GM19328 (cell line): ENCODE measurements around the gene ECE2.

ENCODE experiments used
- ATAC-seq: cut with Tn5 transposase; IDR thresholded peaks from one replicate; pipeline ENCODE4 v1.9.1; 2021; ENCODE audit warnings: mild to moderate bottlenecking, moderate library complexity; ENCODE audit not compliant: unreplicated experiment

ECE2 gene

DNA sequence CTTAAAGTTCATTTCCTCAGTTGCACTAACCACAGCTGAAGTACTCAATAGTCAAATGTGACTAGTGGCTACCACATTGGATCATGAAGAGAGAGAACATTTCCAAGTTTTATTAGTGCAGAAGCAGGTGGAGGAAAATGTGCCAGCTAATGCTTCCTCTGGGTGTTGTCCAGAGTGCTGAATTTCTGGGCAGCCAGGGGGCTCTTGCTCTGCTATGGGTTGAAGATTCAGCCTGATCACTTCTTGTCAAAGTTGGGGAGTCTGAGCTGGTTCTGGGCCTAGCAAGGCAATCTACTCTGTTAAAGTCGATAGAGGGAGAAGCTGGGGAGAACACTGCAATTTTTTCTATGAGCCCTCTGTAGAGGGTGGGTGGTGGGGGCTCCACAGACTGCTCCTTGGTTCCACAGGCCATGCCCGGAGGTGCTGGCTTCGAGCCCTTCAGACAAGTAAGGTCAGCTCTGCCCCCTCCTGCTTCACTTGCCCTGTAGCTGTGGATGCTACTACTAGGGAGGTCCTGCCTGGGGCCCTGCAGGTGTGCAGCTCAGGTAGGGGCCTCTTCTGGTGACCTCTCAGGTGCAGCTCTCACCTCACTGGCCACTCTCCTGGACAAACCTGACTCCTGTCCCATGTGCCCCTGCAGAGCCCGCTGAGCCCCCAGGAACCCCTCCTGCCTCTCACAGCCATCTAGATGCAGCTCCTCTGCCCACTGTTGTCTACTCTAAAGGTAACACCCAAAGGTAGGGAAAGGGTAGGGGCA, 35.3 kb upstream of the ECE2 start:
- no peak for ATAC-seq

DNA sequence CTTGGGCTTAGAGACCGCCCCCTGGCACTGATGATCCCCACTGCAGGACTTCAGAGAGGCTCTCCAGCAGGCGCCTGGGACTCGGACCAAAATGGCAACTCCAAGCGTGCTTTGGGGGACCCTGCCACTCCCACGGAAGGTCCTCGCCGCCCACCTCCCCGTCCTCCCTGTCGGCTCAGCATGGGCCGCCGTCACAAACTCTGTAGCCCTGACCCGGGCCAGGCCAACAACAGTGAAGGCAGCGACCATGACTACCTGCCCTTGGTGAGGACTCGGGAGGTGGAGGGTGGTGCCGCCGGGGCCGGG, 34.7 kb upstream of the ECE2 start:
- no peak for ATAC-seq

DNA sequence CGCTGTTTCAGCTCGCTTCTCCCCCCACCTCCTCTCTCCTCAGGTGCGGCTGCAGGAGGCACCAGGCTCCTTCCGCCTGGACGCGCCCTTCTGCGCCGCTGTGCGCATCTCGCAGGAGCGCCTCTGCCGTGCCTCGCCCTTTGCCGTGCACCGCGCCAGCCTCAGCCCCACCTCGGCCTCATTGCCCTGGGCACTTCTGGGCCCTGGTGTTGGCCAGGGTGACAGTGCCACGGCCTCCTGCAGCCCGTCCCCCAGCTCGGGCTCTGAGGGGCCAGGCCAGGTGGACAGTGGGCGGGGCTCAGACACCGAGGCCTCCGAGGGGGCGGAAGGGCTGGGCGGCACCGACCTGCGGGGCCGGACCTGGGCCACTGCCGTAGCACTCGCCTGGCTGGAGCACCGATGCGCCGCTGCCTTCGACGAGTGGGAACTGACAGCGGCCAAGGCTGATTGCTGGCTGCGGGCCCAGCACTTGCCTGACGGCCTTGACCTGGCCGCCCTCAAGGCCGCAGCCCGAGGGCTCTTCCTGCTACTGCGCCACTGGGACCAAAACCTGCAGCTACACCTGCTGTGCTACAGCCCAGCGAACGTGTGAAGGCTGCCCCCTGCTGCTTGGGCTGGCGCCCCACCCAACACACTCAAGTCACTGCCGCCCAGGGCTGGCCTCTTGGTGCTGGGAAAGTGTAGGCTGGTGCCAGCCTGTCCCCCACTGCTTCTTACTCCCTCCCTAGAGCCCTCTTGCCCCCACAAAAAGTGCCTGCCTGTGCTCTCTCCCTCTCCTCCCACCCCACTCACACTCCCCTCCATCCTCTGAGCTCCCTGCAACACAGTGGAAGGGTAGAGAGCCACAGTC, 34.1 kb upstream of the ECE2 start:
- no peak for ATAC-seq

DNA sequence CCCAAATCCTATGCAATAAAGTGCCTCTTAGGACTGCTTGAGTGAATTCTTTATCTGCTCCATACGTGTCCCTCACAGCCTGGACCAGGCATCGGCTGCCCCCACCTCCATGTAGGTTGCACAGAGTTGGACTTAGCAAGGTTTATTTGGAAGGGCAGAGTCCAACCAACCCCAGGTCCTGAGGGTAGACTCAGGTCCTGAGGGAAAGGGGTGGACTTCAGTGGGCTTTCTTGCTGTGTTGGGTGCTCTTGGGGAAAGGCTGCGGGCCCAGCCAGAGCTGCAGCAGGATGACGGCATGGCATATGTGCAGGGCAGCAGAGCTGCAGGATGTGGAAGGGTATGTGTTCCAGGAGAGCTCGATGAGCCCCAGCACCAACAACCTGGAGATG, 33.5 kb upstream of the ECE2 start:
- no peak for ATAC-seq

DNA sequence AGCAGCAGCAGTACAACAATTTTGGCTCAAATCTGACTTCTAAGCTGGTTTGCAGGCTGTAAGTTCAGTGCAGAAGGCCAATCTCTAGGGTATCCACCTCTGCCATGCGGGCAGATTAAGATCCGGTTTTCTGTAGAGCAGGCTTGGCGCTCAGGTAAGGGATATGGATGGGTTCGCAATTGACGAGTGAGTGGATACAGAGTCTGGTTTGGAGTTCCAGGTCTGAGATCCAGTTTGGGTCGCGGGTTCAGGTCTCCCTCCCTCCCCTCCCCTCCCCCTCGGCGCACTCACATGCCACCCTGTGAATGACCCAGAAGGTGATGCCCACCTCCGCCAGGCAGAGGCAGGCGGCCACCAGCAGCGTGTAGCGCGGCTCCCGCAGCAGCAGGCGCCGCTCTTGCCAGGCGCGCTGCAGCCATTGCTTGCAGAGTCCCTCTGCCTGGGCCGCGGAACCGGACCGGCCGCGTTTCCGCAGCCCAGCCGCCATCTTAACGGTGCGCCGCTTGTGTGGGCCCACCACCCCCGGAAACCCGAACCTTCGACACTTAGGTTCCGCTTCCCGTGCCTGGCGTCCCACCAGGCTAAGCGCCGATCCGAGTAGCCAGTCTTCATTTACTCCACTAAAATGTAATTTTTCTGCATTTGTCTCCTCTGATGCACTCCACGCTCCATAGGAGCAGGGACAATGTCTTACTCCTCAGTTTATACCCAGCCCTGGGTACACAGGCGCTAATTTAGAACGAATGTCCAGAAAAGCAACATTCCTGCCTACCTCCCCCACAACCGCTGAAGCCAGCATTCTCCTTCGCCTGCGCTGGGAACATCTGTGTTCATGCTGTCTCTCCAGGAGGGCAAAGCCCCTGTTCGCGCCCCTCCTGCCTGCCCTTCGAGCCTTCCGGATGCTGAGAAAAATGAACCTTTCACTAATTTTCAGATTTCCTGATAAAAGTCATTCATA, 27.1 kb upstream of the ECE2 start, which contains the start of gene ALG3:
TSS of gene ALG3 (minus strand) at position 509 of the 958 bp plus-strand sequence. CDS start at position 487, 22 bp downstream.
- ATAC-seq: peak; percentile 48

DNA sequence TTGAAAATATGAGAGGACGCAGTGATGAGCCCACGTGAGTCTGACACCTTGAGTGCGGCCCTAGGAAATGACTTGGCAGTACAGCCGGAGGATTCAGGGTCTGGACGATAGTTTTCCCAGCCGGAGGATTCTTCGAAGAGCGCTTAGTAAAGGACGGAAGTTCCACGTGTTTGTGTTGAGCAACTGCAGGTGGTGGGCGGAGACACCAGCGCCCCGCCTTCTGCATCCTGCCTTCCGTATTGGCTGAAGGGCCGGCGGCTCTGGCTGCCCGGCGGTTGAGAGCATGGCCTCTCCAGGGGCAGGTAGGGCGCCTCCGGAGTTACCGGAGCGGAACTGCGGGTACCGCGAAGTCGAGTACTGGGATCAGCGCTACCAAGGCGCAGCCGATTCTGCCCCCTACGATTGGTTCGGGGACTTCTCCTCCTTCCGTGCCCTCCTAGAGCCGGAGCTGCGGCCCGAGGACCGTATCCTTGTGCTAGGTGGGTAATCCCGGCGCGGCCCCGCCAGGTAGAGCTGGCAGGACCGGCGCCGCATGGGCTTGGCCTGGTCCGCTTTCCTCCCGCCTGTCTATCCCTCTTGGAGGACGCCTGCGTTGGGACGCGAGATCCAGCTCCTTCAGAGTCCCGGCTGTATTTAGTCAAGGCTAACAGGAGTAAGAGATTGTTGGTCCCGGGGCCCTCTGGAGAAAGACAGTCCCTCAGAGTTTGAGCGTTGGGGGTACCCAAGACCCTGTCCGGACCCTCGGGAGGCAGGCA, 26.2 kb upstream of the ECE2 start, which contains the start of gene EEF1AKMT4:
TSS of gene EEF1AKMT4 (plus strand) at position 261 of the 755 bp plus-strand sequence. CDS start at position 284, 23 bp downstream.
- peak; percentile 77 for ATAC-seq

DNA sequence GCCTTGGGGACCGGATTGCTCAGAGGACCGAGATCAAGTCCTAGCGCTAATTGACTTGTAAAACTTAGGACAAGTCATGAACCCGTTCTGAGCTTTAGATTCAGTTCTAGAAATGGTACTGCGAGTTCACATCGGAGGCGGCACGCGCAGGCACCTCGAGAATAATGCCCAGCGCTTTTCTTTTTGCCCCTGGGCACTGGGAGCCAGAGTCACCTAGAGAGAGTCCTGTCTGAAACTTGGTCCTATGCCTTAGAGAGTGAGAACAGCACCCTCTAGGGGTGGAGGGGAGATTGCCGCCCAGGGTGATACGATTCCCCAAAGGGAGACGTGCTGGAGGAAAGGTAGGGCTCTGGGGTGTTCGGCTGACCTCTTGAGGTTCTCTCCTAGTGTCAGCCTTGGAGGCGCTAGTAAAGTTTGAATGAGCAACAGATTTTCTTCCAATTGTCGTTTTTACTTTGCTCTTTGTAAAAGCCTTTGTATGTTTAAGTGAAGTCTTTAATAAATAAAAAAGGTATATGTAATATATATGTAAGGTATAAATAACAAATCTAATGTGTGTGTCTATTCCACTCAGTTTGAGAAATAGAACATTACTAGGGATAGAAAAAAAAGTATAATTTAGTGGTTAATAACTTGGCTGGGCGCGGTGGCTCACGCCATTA, 25.5 kb upstream of the ECE2 start:
- peak; percentile 52 for ATAC-seq

DNA sequence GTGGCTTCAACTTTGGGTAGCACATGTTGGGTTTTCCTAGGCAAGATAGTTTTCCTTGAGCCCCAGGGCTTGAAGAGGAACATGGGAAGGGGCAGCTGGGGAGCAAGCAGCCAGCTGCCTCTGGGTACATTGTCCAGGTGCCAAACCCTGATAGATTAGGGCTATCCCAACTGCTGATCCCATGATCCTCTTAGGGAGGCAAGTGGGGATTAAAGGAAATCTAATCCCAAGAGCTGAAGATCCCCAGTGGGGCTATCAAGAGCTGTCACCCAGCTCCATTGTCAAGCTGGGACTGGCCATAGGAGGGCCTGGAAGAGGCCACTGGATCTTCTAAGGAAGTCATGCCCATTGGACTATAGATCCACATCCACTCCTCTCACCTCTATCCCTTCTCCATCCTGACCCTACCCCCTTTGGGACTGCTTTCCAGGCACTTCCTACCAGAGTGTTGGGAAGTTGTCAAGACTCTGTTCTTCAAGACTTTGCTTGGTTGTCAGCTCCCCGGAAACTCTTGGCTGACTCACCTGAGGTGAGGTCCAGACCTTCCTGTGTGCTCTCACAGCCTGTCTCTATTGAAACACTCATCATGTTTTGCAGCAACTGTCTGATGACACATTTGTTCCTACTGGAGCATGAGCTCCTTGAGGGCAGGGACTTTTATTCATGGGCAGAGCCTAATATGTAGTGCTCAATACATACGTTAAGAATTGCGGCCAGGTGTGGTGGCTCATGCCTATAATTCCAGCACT, 20.4 kb upstream of the ECE2 start:
- ATAC-seq: no peak

DNA sequence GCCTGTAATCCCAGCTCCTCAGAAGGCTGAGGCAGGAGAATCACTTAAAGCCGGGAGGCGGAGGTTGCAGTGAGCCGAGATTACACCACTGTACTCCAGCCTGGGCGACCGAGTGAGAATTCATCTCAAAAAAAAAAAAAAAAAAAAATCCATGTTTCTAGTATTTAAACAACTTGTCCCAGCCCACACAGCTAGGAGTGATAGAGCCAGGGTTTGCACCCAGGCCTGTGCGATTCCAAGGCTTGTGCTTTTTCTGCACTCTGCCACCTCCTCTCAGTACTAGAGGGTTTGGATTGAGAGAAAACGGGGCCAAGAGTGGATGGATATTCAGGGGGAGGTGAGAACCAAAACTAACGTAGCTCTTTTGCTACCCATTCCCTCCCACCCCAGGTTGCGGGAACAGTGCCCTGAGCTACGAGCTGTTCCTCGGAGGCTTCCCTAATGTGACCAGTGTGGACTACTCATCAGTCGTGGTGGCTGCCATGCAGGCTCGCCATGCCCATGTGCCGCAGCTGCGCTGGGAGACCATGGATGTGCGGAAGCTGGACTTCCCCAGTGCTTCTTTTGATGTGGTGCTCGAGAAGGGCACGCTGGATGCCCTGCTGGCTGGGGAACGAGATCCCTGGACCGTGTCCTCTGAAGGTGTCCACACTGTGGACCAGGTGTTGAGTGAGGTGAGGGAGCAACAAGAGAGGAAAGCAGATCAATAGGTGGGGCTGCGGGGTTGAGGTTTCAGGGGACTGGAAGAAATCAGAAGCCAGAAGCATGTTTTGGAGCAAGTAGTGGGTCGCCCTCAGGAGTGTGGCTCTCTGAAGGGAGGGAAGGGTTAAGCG, 18.5 kb upstream of the ECE2 start:
- no peak for ATAC-seq

DNA sequence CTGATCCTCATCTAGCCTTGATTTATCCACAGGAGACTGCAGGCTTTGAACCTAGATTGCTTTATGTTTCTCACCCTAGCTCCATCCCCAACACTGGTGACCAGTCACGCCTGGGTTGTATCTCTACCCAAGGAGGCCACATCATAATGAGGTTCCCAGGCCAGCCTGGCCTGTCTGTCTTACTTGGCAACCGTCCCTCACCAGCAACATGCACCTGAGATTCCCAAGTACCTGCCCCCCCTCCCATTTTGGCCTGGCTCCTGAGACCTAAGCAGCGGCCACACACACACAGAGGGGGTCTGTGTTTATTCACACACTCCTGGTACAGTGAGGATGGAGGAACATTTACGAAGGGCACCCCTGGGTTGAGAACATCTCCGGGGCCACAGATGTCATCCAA, 16.9 kb upstream of the ECE2 start:
- ATAC-seq: no peak

DNA sequence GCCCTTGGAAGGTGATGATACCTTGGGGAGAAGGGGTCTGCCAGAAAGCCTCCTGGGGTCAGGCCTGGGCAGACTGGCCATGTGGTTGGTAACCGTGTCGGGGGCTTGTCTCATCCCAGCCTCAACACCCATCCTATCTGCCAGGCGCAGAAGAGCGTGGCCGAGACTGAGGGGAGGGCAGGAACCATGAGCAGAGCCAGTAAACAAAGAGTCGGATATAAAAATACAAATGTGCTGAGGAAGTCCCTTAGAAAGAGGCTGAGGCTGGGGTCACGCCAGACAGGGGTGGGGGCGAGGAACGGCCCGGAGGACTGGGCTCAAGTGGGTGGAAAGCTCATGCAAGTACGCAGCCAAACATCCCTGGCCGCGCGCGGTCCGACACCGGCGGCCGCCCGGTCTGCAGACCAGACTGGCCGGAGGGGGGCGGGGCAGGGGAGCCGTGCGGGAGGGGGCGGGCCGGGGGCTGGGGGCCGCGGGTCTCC, 16.4 kb upstream of the ECE2 start:
- ATAC-seq: no peak

DNA sequence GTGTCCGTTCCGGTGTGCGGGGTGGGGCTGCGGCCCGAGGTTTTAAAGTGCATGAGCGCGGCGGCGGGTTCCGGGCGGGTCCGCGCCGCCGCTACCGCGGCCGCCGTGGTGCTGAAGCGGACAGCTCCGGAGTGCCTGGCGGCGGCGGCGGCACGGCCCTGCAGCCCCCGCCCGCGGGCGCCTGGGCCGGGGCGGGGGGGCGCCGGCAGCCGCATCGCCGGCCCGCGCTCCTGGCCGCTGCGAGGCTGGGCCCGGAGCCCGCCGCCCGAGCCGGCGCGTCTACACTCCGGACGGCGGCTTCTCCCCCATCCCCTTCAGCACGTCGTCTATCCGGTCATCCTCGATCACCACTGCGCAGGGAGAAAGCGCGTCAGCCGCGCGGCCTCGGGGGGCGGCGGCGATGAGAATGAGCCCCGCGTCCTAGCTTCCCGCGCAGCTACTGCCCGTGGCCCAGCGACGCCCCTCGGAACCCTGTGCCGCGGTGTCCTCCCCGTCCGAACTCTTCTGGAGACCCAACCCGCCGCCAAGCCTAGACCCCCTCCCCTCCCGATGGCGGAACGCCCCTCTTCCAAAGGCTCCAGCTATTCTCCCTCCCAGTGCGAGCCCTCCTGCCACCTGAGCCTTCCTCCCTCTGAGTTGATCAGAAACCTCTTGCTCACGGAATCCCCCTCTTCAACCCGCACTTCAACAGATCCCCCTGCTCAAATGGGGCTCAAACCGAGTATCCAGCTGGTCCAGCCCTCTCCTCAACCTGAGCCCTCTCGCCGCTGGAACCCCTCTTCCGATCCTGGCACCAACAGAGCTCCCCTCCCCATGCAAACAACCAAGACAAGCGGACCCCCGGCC, 15.7 kb upstream of the ECE2 start:
- no peak for ATAC-seq

DNA sequence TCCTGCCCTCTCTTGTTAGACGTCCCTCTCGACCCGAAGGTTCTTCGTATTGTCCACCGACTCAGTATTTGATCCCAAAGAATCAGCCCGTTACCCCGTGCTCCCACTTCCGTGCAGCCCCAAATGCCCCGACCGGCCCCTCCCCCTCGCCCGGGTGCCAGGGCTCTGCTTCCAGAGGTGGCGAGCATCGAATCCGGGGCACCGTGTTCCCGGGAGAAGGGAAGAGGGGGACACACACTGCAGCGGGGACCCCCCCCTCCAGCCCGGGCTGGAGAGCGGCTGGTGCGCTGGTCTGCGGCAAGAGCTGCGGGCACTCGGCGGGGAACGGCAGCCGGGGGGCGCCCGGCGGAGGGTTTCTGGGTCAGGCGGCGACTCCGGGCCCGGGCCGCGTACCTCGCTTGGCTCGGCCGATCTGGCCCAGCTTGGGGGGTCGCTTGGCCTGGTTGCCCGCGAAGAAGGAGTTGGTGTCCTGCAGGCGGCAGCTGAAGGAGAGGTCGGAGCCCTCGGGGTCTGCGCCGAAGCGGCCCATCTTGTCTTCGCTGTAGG, 15.0 kb upstream of the ECE2 start:
- ATAC-seq: no peak

DNA sequence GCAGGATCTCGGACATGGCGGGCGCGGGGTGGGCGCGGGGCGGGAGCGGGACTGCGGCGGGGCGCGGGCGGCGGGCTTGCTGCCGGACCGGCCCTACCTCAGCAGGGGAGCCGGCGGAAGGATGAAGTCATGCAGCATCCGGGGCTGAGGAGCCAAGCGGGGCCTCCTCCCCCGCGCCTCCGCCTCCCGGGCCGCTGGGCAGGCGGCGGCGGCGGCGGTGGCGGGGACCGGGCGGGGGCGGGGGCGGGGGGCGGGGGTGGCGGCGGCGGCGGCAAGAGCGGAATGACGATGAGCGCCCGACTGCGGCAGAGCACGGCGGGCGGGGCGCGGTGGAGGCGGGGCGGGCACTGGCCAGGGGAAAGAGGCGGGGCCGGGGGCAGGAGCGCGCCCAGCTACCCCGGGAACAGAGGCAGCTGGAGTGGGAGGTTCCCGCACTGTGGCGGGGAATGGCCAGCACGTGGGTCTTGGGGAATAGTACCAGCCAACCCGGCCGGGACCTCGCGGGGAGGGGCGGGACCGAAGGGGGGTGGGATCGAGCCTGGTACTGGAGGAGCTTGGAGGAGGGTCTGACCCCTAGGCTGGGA, 14.5 kb upstream of the ECE2 start, which contains the start of gene CAMK2N2:
TSS of gene CAMK2N2 (minus strand) at position 284 of the 584 bp plus-strand sequence. CDS start at position 16, 268 bp downstream.
- ATAC-seq: no peak

DNA sequence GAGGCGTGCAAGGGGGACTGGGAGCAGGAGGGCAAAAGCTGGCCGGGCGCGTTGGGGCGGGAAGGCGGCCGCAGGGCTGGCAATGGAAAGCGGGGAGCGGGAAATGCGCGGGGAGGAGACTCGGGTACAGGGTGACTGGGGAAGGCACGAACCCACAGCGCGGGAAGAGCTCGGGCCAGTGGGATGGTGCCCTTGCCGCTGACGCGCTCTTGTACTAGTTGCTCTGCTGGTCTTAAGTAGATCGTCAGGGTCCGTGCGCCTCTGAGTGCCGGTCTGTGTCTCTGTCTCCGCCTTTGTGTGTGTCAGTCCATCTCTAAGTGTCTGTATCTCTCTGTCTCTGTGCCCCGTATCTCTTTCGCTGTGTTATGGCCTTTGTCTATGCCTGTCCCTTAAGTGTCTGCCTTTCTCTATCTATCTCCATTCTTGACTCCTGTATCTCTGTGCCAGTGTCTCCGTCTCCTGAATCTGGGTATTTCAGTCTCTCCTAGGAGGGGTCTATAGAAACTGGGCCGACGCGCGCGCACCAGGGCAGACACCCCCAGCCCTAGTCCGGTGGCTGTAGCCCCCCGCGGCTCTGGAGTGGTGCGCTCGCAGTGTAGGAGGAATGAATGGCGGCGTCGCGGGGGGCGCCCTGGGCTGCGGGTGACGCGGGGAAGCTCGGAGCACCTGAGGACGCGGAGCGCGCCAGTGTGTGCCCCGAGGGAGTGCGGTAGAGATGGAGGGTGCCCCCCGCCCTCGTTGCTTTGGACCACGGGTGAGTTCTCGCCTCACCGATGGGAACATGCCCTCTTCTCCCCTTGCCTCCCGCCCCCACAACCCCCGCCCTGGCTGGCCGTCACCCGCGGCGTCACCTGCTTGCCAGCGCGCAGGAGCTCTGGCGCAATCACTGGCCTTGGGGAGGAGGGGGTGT, 13.7 kb upstream of the ECE2 start:
- ATAC-seq: no peak
